AG08395 (cell line): ENCODE results near the gene MADCAM1.

ENCODE experiments used
- DNase-seq: peaks from one replicate; pipeline ENCODE4 v3.0.0; 2012; ENCODE audit warnings: mixed read lengths, low spot score

MADCAM1 gene

DNA sequence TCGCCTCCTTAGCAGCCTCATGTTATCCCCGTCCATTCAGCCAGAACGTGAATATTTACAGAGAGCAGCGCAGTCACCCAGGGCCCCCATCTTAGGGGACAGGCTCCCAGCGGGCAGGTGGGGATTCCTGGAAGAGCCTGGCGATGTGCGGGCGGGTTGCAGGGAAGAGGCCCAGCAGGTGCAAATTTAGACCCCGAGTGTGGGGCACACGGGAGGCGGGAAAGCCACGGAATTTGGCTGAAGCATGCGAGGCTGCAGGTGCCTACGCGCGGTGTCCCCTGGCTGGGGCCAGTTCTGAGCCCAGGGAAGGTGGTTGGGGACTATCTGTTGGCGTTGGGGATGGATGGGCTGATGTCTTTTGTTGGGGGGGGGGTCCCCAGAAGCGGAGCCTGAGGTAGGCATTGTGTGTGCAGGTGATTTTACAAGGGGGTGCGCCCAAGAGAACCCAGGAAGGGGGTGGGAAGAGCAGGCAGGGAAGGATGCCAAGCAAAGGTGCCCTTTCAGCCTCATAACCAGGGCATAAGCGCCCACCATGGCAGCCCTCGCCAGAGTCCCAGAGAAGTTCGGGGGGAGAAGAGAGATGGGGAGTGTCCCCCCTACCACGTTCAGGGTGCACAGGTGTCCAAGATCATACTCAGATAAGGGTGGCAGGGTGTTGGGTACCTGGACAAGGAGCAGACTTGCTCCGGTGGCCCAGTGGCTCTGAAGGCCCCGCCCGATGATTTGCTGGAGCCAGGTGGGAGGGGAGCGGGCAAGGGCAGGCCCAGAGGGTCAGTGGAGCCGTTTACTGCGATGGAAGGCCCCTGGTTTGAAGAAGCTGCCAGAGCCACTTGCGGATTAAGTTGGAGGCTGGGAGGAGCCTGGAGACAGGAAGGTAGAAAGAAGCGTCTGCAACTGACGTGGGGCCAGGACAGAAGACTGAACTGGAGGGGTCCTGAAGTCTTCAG is 12.2 kb downstream of the MADCAM1 start:
- DNase-seq = no peak

DNA sequence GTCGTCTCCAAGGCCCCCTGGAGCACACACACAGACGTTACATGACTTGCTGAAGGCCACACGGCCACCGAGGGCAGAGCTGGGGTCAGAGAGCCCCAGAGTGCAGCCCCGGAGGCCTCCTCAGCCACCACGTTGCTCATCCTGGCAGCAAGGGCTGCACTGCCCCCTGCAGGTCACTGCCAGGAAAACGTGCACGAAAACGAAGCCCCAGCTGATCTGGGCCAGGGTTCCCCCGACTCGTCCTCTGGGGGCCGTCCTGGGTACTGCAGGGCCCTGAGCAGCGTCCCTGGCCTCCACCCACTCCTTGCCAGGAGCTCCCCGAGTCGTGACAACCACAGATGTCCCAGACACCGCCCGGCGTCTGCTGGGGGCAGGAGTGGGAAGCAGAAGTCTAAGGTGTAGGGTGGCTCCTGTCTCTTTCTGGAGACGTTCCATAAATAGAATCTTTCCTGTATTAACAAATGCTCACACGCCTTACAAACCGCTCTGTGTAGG is 14.4 kb downstream of the MADCAM1 start:
- peak; percentile 79 for DNase-seq

DNA sequence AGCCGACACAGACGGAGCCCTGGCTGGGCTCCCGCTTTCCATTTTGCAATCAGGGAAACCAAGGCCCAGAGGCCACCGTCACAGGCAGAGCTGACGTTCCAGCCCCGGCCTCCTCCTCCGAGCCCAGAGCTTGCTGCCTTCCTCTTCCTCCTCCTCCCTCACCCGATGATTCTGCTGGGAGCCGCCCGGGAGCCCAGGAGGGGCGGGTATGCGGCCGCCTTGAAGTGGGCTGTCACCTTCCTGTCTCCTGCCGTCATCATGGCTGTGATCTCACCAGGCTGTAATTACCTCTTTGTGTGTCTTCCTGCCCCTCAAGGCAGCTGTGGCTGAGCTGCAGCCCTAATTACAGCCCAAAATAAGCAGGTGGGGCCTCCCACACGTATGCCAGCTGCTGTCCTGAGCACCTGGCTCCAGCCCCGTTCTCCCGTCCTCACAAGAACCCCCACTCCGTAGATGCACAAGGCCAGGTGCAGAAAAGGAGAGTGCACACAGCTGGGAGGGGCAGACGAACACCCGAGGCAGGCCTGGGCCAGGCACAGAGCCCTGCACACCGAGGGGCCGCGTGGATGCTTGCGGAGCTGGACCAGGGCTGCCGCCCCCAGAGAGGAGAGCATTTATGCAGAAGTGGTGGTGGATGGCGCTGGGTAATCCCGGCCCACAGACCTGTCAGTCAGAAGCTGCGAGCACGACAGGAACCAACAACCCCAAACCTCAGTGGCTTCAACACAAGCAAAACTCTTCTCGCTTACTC is 15.0 kb downstream of the MADCAM1 start:
- DNase-seq = no peak

GRCh38 chr19:512547-513365 is 16.5 kb downstream of the MADCAM1 start:
- DNase-seq = no peak

DNA sequence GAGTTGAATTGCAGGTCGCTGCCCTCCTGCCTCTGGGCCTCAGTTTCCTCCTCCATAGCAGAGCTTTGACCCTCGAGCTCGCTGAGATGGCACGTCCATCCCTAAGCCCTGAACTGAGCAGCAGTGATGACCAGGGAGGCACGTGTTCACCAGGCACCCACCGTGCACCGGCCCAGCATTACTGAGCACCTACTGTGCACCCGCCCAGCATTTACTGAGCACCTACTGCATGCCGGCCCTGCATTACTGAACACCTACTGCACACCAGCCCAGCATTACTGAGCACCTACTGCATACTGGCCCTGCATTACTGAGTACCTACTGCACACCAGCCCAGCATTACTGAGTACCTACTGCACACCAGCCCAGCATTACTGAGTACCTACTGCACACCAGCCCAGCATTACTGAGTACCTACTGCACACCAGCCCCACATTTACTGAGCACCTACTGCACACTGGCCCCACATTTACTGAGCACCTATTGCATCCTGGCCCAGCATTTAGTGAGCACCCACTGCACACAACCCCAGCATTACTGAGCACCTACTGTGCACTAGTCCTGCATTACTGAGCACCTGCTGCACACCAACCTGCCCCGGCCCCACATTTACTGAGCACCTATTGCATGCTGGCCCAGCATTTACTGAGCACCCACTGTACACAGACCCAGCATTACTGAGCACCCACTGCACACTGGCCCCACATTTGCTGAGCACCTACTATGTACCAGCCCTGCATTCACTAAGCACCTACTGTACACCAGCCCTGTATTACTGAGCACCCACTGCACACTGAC is 17.3 kb downstream of the MADCAM1 start:
- DNase-seq = no peak

DNA sequence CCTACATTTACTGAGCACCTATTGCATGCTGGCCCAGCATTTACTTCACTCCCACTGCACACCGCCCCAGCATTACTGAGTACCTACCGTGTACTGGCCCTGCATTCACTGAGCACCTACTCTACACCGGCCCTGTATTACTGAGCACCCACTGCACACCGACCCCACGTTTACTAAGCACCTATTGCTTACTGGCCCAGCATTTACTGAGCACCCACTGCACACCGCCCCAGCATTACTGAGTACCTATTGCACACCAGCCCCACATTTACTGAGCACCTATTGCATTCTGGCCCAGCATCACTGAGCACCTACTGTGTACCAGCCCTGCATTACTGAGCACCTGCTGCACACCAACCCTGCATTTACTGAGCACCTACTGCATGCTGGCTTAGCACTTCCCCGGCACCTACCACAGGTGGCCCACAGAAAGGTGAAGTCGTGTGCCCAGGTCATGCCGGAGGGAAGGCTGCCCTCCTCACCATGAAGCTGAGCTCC is 17.9 kb downstream of the MADCAM1 start:
- no peak for DNase-seq

DNA sequence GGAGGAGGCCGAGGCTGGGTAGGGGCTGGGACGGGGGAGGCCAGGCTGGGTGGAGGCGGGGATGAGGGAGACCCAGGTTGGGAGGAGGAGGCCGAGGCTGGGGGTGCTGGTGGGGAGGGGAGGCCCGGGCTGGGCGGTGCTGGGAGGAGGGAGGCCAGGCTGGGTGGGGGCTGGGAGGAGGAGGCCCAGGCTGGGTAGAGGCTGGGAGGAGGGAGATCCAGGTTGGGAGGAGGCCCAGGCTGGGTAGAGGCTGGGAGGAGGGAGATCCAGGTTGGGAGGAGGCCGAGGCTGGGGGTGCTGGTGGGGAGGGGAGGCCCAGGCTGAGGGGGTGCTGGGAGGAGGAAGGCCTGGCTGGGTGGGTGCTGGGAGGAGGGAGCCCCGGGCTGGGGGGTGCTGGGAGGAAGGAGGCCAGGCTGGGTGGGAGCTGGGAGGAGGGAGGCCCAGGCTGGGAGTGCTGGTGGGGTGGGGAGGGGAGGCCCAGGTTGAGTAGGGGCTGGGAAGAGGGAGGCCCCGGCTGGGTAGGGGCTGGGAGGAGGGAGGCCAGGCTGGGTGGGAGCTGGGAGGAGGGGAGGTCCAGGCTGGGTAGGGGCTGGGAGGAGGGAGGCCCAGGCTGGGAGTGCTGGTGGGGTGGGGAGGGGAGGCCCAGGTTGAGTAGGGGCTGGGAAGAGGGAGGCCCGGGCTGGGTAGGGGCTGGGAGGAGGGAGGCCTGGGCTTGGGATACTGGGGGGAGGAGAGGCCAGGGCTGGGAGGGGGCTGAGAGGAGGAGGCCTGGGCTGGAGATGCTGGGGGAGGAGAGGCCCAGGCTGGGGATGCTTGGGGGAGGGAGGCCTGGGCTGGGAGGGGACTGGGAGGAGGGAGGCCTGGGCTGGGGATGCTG is 21.7 kb downstream of the MADCAM1 start:
- no peak for DNase-seq

- no peak for DNase-seq
Observed at GRCh38 chr19:518598-519231, 22.4 kb downstream of the MADCAM1 start.

- DNase-seq = no peak
Observed at GRCh38 chr19:519449-519865, 23.2 kb downstream of the MADCAM1 start.

GRCh38 chr19:522726-523125 is 26.4 kb downstream of the MADCAM1 start:
- no peak for DNase-seq

DNA sequence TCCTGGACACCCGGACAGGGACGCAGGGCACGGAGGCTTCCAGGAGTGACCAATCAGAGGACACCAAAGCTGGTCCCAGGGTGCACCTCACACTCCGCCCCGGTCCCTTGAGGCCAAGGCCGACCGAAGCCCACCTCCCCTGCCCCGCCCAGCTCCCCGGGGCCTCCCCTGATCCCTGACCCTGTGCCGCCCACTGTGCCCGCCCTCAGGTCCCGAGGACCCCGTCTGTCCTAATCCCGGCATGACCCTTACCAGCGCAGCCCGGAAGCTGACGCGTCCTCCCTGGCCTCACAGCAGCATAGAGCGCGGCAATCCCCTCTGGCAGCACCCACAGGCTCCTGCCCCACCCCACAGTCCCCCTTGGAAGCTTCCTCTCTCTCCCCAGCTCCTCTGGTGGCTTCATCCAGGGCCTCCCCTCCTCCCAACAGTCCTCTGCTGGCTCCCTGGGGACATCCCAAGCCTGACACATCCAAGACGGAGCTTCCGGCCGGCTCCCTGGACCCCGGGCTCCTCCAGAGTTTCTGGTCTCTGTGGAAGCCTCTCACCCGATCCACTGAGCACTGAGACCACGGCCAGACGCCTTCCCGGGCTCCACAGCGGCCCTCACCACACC is 27.9 kb downstream of the MADCAM1 start:
- DNase-seq = peak; percentile 32

DNA sequence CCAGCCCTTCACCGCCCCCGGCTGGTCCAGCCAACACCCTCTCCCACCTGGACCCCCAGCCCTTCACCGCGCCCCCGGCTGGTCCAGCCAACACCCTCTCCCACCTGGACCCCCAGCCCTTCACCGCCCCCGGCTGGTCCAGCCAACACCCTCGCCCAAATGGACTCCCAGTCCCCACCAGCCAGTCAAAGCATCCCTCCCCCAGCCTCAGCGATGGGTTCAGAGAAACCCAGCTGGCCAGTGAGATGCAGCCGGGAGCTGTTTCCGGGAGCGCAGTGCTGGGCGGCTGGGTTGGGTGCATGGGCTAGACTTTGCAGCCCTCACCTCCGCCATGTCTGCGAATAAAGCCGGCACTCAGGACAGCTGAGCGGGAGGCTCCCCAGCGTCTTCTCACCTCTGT is 28.7 kb downstream of the MADCAM1 start:
- no peak for DNase-seq

- DNase-seq = no peak
Observed at GRCh38 chr19:525857-526419, 29.7 kb downstream of the MADCAM1 start.

DNA sequence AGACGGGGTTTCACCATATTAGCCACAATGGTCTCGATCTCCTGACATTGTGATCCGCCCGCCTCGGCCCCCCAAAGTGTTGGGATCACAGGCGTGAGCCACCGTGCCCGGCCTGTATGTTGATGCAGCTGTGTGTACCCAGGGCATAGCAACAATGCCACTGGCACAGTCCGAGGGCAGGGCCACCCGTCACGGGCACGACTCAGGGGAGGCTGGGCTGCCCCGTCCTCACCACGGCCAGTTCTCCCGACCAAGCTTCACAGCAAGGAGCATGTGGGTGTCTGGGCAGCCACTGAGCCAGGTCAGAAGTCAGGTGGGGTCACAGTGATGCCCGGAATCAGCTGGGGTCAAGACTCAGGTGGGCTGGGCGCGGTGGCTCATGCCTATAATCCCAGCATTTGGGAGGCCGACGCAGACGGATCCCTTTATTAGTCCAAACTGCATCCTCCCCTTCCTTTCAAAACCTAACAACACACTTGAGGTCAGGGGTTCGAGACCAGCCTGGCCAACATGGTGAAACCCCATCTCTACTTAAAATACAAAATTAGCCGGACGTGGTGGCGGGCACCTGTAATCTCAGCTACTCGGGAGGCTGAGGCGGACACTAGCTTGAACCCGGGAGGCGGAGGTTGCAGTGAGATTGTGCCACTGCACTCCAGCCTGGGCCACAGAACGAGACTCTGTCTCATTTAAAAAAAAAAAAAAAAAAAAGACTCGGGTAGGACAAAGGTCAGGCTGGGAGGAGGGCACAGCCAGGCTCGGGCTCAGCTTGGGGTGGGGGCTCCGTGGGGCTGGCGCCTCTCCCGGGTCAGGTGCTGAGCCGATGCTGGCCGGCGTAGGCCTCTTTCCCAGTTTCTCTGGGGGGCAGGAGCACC is 34.1 kb downstream of the MADCAM1 start:
- DNase-seq = no peak

DNA sequence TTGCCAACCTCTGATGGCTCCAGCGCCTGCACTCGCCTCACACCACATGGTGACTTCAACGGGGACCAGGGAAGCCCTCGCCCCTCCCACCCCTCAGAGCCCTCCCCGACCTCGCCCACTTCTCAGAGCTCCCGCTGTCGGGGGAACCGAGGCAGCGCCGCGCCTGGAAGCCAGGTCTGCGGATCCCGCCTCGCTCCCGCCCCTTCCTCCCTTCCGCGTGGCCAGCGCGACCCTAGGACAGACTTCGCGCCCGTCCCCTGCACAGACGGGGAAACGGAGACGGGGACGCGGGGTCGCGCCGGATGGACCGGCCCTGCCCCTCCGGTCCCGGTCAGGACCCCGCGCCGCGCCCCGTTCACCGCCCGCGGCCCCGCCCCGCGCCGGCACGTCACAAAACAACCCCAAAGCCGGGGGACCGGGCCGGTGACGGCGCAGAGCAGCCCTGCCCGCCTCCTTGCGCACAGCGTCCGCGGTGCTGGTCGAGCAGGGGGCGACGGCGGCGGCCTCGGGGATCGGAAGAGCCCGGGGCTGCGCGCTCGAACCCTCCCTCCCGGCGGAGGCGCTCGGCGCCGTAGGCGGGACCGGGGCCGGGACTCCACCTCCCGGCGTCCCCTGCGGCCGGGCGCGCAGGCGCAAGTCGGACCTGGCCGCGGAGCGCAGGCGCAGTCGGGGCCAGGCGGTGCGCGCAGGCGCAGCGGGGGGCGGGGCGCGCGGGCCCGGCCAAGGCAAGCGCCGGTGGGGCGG is 34.9 kb downstream of the MADCAM1 start:
- DNase-seq = peak; percentile 100

- DNase-seq = no peak
Observed at GRCh38 chr19:531753-532560, 35.7 kb downstream of the MADCAM1 start, which contains the start of gene CDC34. Gene CDC34, plus strand, starts transcription at chr19:531760. Its CDS starts 172 bp downstream, at chr19:531932.
